Measurements from ENCODE around the gene PPIP5K1. TPM values are rescaled to one million over a fixed set of nuclear protein-coding genes. Genes with fewer than 3 reads are reported as not detected.

Gene PPIP5K1
- total RNA-seq, 4 donors from 2014 or later: 22.6 to 57.9 (median 40.4) TPM

- Histone ChIP-seq H3K27me3 (no peaks in the 10 kb centered on the region), H3K4me3 (peak overlapping the region in 2 of 4 donors; percentile 45 to 69), H3K9me3 (no peaks in the 10 kb centered on the region), H3K27ac (peak overlapping the region; percentile 77 to 93 (median 86)), H3K36me3 (no peaks in the 10 kb centered on the region), H3K4me1 (peaks cover 0 to 41% (median 26%) of the 10 kb centered on the region in 4 donors)
- peak in 1 of 2 donors; percentile 32 for DNase-seq (ENCODE audit: low spot score in 2 of 2)
- 35 to 41% methylated on average over 9 of the region's 9 CpGs for WGBS, 2 donors
- TF ChIP-seq EP300 (IDR thresholded peaks at IDR 0.05) (no peak), POLR2A (IDR thresholded peaks at IDR 0.05) (no peak)
- TF ChIP-seq, protein P1, sequence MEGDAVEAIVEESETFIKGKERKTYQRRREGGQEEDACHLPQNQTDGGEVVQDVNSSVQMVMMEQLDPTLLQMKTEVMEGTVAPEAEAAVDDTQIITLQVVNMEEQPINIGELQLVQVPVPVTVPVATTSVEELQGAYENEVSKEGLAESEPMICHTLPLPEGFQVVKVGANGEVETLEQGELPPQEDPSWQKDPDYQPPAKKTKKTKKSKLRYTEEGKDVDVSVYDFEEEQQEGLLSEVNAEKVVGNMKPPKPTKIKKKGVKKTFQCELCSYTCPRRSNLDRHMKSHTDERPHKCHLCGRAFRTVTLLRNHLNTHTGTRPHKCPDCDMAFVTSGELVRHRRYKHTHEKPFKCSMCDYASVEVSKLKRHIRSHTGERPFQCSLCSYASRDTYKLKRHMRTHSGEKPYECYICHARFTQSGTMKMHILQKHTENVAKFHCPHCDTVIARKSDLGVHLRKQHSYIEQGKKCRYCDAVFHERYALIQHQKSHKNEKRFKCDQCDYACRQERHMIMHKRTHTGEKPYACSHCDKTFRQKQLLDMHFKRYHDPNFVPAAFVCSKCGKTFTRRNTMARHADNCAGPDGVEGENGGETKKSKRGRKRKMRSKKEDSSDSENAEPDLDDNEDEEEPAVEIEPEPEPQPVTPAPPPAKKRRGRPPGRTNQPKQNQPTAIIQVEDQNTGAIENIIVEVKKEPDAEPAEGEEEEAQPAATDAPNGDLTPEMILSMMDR (IDR thresholded peaks at IDR 0.05): no peak
Measured at GRCh38 chr15:43508991-43509659, 80.9 kb downstream of the PPIP5K1 start.

DNA sequence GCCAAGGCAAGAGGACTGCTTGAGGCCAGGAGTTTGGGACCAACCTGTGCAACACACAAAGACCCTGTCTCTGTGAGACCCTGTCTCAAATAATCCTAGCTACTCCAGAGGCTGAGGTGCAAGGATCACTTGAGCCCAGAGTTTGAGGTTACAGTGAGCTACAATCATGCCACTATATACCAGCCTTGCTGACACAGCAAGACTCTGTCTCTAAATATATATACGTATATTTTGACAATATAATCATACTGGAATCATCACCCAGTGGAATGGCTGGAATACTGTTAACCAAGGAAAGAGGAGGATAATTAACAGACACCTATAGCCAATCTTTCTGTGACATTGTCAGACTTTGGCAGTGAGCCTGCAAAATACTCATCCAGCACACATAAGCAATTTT lies 81.6 kb downstream of the PPIP5K1 start:
- TF ChIP-seq EP300 (IDR thresholded peaks at IDR 0.05): no peak
- no peak for TF ChIP-seq POLR2A (IDR thresholded peaks at IDR 0.05)
- TF ChIP-seq, protein P1 (IDR thresholded peaks at IDR 0.05): no peak
- Histone ChIP-seq H3K27me3 (no peaks in the 10 kb centered on the region), H3K4me3 (no peak overlapping the region), H3K36me3 (no peaks in the 10 kb centered on the region), H3K4me1 (peaks cover 0 to 38% (median 26%) of the 10 kb centered on the region in 4 donors), H3K9me3 (no peaks in the 10 kb centered on the region), H3K27ac (peak overlapping the region in 2 of 4 donors; percentile 92 to 93)
- 71 to 77% methylated on average over 1 of the region's 1 CpG for WGBS, 2 donors
- DNase-seq (ENCODE audit: low spot score in 2 of 2): no peak

- no peaks in the 10 kb centered on the region for H3K27me3 ChIP-seq
- no peak overlapping the region for H3K27ac ChIP-seq
- H3K4me3 ChIP-seq: no peak overlapping the region
- DNase-seq (ENCODE audit: low spot score in 2 of 2): no peak
- 29 to 31% methylated on average over 1 of the region's 1 CpG for WGBS, 2 donors
- no peaks in the 10 kb centered on the region for H3K36me3 ChIP-seq
- H3K4me1 ChIP-seq: peaks cover 0 to 30% (median 16%) of the 10 kb centered on the region in 4 donors
- TF ChIP-seq, protein P1 (IDR thresholded peaks at IDR 0.05): no peak
- no peaks in the 10 kb centered on the region for H3K9me3 ChIP-seq
Measured at GRCh38 chr15:43505738-43506137, 84.3 kb downstream of the PPIP5K1 start.

DNA sequence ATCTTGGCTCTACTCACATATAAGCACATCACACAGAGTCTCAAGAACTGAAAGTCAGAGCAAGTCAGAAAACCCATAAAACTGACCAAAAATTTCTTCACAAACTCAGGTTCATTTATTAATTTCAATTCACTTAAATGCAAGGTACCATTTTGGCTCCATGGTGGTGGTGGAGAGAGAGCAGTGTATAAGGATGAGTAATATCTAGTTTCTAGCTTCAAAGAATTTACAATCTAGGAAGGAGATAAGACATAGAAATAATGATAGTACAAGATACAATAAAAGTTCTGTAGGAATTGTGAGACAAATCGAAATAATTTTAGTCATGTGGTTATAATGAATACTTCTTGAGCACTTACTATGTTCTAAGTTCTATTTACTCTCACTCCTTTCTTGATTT lies 90.4 kb downstream of the PPIP5K1 start:
- Histone ChIP-seq H3K9me3 (no peaks in the 10 kb centered on the region), H3K4me1 (no peaks in the 10 kb centered on the region), H3K4me3 (no peak overlapping the region), H3K27me3 (no peaks in the 10 kb centered on the region), H3K27ac (no peak overlapping the region), H3K36me3 (no peaks in the 10 kb centered on the region)
- no peak for DNase-seq (ENCODE audit: low spot score in 2 of 2)
- WGBS, 2 donors: 83 to 91% methylated on average over 1 of the region's 1 CpG
- no peak for TF ChIP-seq EP300 (IDR thresholded peaks at IDR 0.05)
- TF ChIP-seq, protein P1 (IDR thresholded peaks at IDR 0.05): no peak
- no peak for TF ChIP-seq POLR2A (IDR thresholded peaks at IDR 0.05)

DNA sequence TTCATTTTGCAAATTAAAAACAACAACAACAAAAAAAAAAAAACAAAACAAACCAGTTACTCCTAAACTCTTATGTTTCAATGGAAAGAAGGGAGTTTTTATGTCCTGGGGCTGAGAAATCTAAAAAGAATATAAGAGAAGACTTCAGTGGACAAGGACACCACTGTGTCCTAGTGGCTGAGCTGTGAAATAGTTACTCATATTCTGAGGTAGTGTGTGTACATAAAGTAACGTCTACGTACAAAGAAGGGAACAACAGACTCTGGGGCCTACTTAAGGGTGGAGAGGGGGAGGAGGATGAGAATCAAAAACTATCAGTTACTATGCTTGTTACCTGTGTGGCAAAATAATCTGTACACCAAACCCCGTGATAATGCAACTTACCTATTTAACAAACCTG lies 91.0 kb downstream of the PPIP5K1 start:
- WGBS, 2 donors: 61 to 69% methylated on average over 3 of the region's 3 CpGs
- Histone ChIP-seq H3K4me3 (no peak overlapping the region), H3K36me3 (no peaks in the 10 kb centered on the region), H3K27ac (no peak overlapping the region), H3K4me1 (no peaks in the 10 kb centered on the region), H3K9me3 (no peaks in the 10 kb centered on the region), H3K27me3 (no peaks in the 10 kb centered on the region)
- DNase-seq (ENCODE audit: low spot score in 2 of 2): no peak
- TF ChIP-seq EP300 (IDR thresholded peaks at IDR 0.05): no peak
- TF ChIP-seq, protein P1 (IDR thresholded peaks at IDR 0.05): no peak
- no peak for TF ChIP-seq POLR2A (IDR thresholded peaks at IDR 0.05)

Measured in tibial nerve (tissue), 4 donors.